ENCODE results near the gene STXBP2.

STXBP2 gene

DNA sequence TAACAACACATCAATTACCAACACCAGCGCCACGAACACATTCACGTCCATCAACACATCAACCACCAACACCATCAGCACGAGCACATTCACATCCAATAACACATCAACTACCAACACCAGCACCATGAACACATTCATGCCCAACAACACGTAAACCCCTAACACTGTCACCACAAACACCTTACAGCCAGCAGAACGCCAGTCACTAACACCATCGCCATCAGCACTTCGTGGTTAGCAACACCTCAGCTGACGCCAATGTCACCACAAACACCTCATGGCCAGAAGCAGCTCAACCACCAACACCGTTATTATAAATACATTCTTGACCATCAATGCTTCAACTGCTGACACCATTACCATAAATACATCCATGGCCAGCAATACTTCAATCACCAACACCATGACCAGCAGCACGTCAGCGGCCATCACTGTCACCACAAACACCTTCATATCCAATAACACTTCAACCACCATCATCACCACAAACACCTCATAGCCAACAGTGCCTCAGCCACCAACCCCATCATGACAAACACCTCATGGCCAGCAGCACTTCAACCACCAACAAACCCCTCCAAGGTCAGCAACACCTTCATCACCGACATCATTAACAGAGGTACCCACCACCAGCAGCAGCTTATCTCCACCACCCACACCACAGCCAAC, 55.6 kb downstream of the STXBP2 start:
- no peak for TF ChIP-seq ZFX (IDR thresholded peaks at IDR 0.05; ENCODE audit: borderline replicate concordance)
- TF ChIP-seq, protein P1, sequence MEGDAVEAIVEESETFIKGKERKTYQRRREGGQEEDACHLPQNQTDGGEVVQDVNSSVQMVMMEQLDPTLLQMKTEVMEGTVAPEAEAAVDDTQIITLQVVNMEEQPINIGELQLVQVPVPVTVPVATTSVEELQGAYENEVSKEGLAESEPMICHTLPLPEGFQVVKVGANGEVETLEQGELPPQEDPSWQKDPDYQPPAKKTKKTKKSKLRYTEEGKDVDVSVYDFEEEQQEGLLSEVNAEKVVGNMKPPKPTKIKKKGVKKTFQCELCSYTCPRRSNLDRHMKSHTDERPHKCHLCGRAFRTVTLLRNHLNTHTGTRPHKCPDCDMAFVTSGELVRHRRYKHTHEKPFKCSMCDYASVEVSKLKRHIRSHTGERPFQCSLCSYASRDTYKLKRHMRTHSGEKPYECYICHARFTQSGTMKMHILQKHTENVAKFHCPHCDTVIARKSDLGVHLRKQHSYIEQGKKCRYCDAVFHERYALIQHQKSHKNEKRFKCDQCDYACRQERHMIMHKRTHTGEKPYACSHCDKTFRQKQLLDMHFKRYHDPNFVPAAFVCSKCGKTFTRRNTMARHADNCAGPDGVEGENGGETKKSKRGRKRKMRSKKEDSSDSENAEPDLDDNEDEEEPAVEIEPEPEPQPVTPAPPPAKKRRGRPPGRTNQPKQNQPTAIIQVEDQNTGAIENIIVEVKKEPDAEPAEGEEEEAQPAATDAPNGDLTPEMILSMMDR (IDR thresholded peaks at IDR 0.05) = no peak
- H3K27ac ChIP-seq = no peak overlapping the region

DNA sequence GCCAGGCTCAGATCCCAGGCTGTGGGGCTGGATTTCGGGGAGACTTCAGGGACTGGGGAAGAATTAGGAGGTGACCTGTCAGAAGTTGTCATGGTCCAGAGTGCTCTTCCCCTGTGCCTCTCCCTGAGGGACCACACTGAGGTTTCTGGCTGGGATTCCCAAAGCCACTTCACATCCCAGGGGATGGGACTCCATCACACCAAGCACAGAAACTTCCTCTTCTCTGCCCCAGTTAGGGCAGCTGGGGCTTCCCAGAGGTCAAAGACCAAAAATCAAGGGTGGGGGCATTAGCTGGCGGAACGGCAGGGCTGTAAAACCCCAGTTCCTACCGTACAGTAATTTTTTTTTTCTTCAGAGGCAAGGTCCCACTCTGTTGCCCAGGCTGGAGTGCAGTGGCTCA, 57.6 kb downstream of the STXBP2 start:
- TF ChIP-seq, protein P1 (IDR thresholded peaks at IDR 0.05) = no peak
- no peak for TF ChIP-seq ZFX (IDR thresholded peaks at IDR 0.05; ENCODE audit: borderline replicate concordance)

More for the DNA sequence above, 57.6 kb downstream of the STXBP2 start:
- no peak overlapping the region for H3K27ac ChIP-seq

Data from 22Rv1 (cell line).